SK-N-SH (cell line): Measurements from ENCODE around the gene NR1H2. TPM values are rescaled to one million over a fixed set of nuclear protein-coding genes. Genes with fewer than 3 reads are reported as not detected.

ENCODE experiments used
- CTCF ChIA-PET: fragments of 300-600, 350-600 bp; formaldehyde crosslinking; extraction: SDS; loops from one replicate; lab custom pipeline; 2021; lab: Yijun Ruan, JAX
- POLR2A ChIA-PET: fragments of 350-600 bp; sonication (Branson Sonifier 250); formaldehyde crosslinking; extraction: SDS; loops from one replicate; lab custom pipeline; 2020; ENCODE audit warnings: antibody characterized with exemption, inconsistent platforms; lab: Yijun Ruan, JAX
- DNase-seq: peaks from one replicate; pipeline ENCODE4 v3.0.0; 2012
- H2AFZ ChIP-seq: fragments of 200-600 bp; sonication (generic); 2 replicates; pipeline ENCODE4 v1.8.1; 2016; ENCODE audit warnings: antibody characterized with exemption, mild to moderate bottlenecking, low read depth
- H3F3A ChIP-seq: fragments of 200-600 bp; sonication (generic); replicated peaks from 2 replicates; pipeline ENCODE3; 2016; ENCODE audit warnings: antibody characterized with exemption, mild to moderate bottlenecking; ENCODE audit not compliant: insufficient read depth
- H3K27ac ChIP-seq, 2 experiments: fragments of 200-500 bp in 1 of 2; fragments of 200-600 bp in 1 of 2; sonication (Bioruptor generic) in 1 of 2; sonication (generic), shearing (Covaris generic) in 1 of 2; 2 replicates each; pipeline versions ENCODE4 v1.5.1 to v1.6.1; 2014 to 2016; ENCODE audit warnings: low read depth in 2 of 2, inconsistent platforms in 1 of 2, low read length in 1 of 2, mild to moderate bottlenecking in 1 of 2, mixed read lengths in 1 of 2
- H3K27me3 ChIP-seq: fragments of 200-600 bp; sonication (generic), shearing (Covaris generic); 2 replicates; pipeline ENCODE4 v1.6.1; 2016; ENCODE audit warnings: mixed run types; ENCODE audit not compliant: insufficient read depth
- H3K36me3 ChIP-seq, 2 experiments: fragments of 200-500 bp in 1 of 2; fragments of 200-600 bp in 1 of 2; sonication (Bioruptor generic) in 1 of 2; sonication (generic) in 1 of 2; replicated peaks in 1 of 2; 2 replicates each; pipeline versions ENCODE3 to v1.5.1; 2014 to 2016; ENCODE audit warnings: low read length in 1 of 2, mild to moderate bottlenecking in 1 of 2; ENCODE audit not compliant: insufficient read depth in 2 of 2, control insufficient read depth in 1 of 2
- H3K4me1 ChIP-seq, 2 experiments: fragments of 200-500 bp in 1 of 2; fragments of 200-600 bp in 1 of 2; sonication (Bioruptor generic) in 1 of 2; sonication (generic), shearing (Covaris generic) in 1 of 2; 2 replicates each; pipeline versions ENCODE4 v1.5.1 to v1.6.1; 2014 to 2016; ENCODE audit warnings: low read depth in 1 of 2, low read length in 1 of 2, mixed run types in 1 of 2; ENCODE audit not compliant: insufficient read depth in 2 of 2, control insufficient read depth in 1 of 2
- H3K4me2 ChIP-seq: fragments of 200-600 bp; sonication (generic), shearing (Covaris generic); 2 replicates; pipeline ENCODE4 v1.6.1; 2017; ENCODE audit warnings: mixed run types
- H3K4me3 ChIP-seq, 2 experiments: fragments of 200-500 bp in 1 of 2; fragments of 200-600 bp in 1 of 2; sonication (Bioruptor generic) in 1 of 2; sonication (generic), shearing (Covaris generic) in 1 of 2; 2 replicates each; pipeline versions ENCODE4 v1.5.1 to v1.8.1; 2014 to 2016; ENCODE audit warnings: low read depth in 2 of 2, inconsistent platforms in 1 of 2, low read length in 1 of 2, mild to moderate bottlenecking in 1 of 2, mixed read lengths in 1 of 2, moderate library complexity in 1 of 2
- H3K79me2 ChIP-seq: fragments of 200-600 bp; sonication (generic); 2 replicates; pipeline ENCODE4 v1.8.1; 2017; ENCODE audit warnings: mild to moderate bottlenecking; ENCODE audit not compliant: insufficient read depth
- H3K9ac ChIP-seq: fragments of 200-600 bp; sonication (generic); 2 replicates; pipeline ENCODE4 v1.6.1; 2017; ENCODE audit warnings: mixed run types
- H3K9me2 ChIP-seq: fragments of 200-600 bp; sonication (generic); 2 replicates; pipeline ENCODE4 v1.6.1; 2017; ENCODE audit warnings: mixed run types
- H3K9me3 ChIP-seq: fragments of 200-600 bp; sonication (generic); 2 replicates; pipeline ENCODE4 v1.6.1; 2017; ENCODE audit warnings: mixed run types, mild to moderate bottlenecking, moderate library complexity
- H4K20me1 ChIP-seq: fragments of 200-600 bp; sonication (generic); 2 replicates; pipeline ENCODE4 v1.6.1; 2017; ENCODE audit warnings: mild to moderate bottlenecking, mixed run types; ENCODE audit not compliant: insufficient read depth
- CHD2 ChIP-seq: fragments of 150-350 bp; IDR thresholded peaks from 2 replicates; pipeline ENCODE4 v1.6.1; 2018; ENCODE audit warnings: low read length; ENCODE audit not compliant: partially characterized antibody
- CTCF ChIP-seq: fragments of 200-600 bp; sonication (generic); IDR thresholded peaks from 2 replicates; pipeline ENCODE4 v1.6.1; 2017; ENCODE audit warnings: antibody characterized with exemption, mild to moderate bottlenecking, moderate library complexity
- FOXJ3 ChIP-seq: sonication (generic); formaldehyde crosslinking; IDR thresholded peaks from 2 replicates; pipeline ENCODE4 v1.5.1; 2020; ENCODE audit warnings: mild to moderate bottlenecking, missing genetic modification reagents
- FOXM1 ChIP-seq: IDR thresholded peaks from 2 replicates; pipeline ENCODE4 v1.4.0; 2012; ENCODE audit warnings: low read depth, mild to moderate bottlenecking
- IRF3 ChIP-seq: fragments of 150-350 bp; IDR thresholded peaks from 2 replicates; pipeline ENCODE4 v1.6.1; 2016; ENCODE audit warnings: mild to moderate bottlenecking, low read depth, low read length
- JUND ChIP-seq: IDR thresholded peaks from 2 replicates; pipeline ENCODE4 v1.4.0; 2012
- MEF2A ChIP-seq: IDR thresholded peaks from 2 replicates; pipeline ENCODE4 v1.4.0; 2012; ENCODE audit warnings: low read depth, borderline replicate concordance
- NRF1 ChIP-seq: IDR thresholded peaks from 2 replicates; pipeline ENCODE4 v1.6.1; 2012; ENCODE audit warnings: low read depth, mild to moderate bottlenecking, low read length
- RAD21 ChIP-seq: IDR thresholded peaks from 2 replicates; pipeline ENCODE4 v1.6.1; 2012; ENCODE audit warnings: mild to moderate bottlenecking, low read length
- REST ChIP-seq: IDR thresholded peaks from 2 replicates; pipeline ENCODE4 v1.6.1; 2012; ENCODE audit warnings: mild to moderate bottlenecking, low read depth, low read length, moderate library complexity
- RFX5 ChIP-seq: IDR thresholded peaks from 2 replicates; pipeline ENCODE4 v1.6.1; 2012; ENCODE audit warnings: mild to moderate bottlenecking, improper control_type of control experiment, low read length
- RXRA ChIP-seq: IDR thresholded peaks from 2 replicates; pipeline ENCODE4 v1.4.0; 2012; ENCODE audit warnings: low read depth, mild to moderate bottlenecking, borderline replicate concordance
- SIN3A ChIP-seq: IDR thresholded peaks from 2 replicates; pipeline ENCODE4 v1.6.1; 2012; ENCODE audit warnings: low read depth, mild to moderate bottlenecking, low read length, moderate library complexity, borderline replicate concordance
- TAF1 ChIP-seq: IDR thresholded peaks from 2 replicates; pipeline ENCODE4 v1.6.1; 2012; ENCODE audit warnings: low read depth, mild to moderate bottlenecking, low read length, moderate library complexity, borderline replicate concordance
- TEAD4 ChIP-seq: IDR thresholded peaks from 2 replicates; pipeline ENCODE4 v1.4.0; 2012; ENCODE audit warnings: mild to moderate bottlenecking, borderline replicate concordance; ENCODE audit not compliant: insufficient read depth
- USF1 ChIP-seq: IDR thresholded peaks from 2 replicates; pipeline ENCODE4 v1.4.0; 2012; ENCODE audit warnings: low read depth, borderline replicate concordance
- YY1 ChIP-seq: IDR thresholded peaks from 2 replicates; pipeline ENCODE4 v1.4.0; 2012; ENCODE audit warnings: low read depth, mild to moderate bottlenecking
- WGBS: methylation state at CpG from one replicate; pipeline ENCODE4 v1.1.6; 2017; ENCODE audit warnings: low lambda C conversion rate; 5-methylcytosine and 5-hydroxymethylcytosine counted together
- polyA plus RNA-seq, 3 experiments: library from polyadenylated mRNA; depleted of rRNA; stranded (reverse); fragments of >200 nt; gene quantifications; 2 replicates each; pipeline ENCODE4 v1.2.3, GENCODE V29; 2012

The NR1H2 gene
- polyA plus RNA-seq, 1 of the 3 experiments (the other 2 are of a cell fraction) = 108 TPM

GRCh38 chr19:50410109-50410508, 33.9 kb downstream of the NR1H2 start:
- Histone ChIP-seq H3K9me2 (no peaks in the 10 kb centered on the region), H3K27me3 (no peaks in the 10 kb centered on the region), H3K79me2 (no peaks in the 10 kb centered on the region), H2AFZ (no peak overlapping the region), H3K4me2 (no peak overlapping the region), H3K9me3 (no peaks in the 10 kb centered on the region), H3K36me3 (no peaks in the 10 kb centered on the region), H3F3A (no peaks in the 10 kb centered on the region), H3K27ac (no peak overlapping the region), H3K9ac (no peak overlapping the region), H3K4me3 (no peak overlapping the region), H4K20me1 (no peaks in the 10 kb centered on the region), H3K4me1 (no peaks in the 10 kb centered on the region; a peak in 1 of 4 replicates)
- TF ChIP-seq MEF2A = no peak
- no peak for TF ChIP-seq TAF1
- no peak for TF ChIP-seq RFX5
- TF ChIP-seq USF1 = no peak
- TF ChIP-seq NRF1 = no peak
- WGBS = 85% methylated on average over 9 of the region's 10 CpGs
- ChIA-PET CTCF (interaction anchor here (0.6 to 2.7 kb wide), 2 partner anchors 41 to 146 kb away, joined by 3 to 9 read pairs; no protein-coding TSS in a partner anchor), POLR2A (no interaction called here)
- DNase-seq = no peak

GRCh38 chr19:50412419-50412818, 36.2 kb downstream of the NR1H2 start:
- 93% methylated on average over 2 of the region's 2 CpGs for WGBS
- Histone ChIP-seq H3K4me2 (no peak overlapping the region), H4K20me1 (no peaks in the 10 kb centered on the region), H2AFZ (no peak overlapping the region), H3K9ac (no peak overlapping the region), H3K9me3 (no peaks in the 10 kb centered on the region), H3K27ac (no peak overlapping the region), H3K79me2 (no peaks in the 10 kb centered on the region), H3F3A (no peaks in the 10 kb centered on the region), H3K36me3 (no peaks in the 10 kb centered on the region), H3K4me1 (no peaks in the 10 kb centered on the region; a peak in 1 of 4 replicates), H3K9me2 (no peaks in the 10 kb centered on the region), H3K27me3 (no peaks in the 10 kb centered on the region), H3K4me3 (no peak overlapping the region)
- ChIA-PET POLR2A (no interaction called here), CTCF (interaction anchor here (0.9 to 1.2 kb wide), 2 partner anchors 10 to 43 kb away, joined by 3 to 4 read pairs; no protein-coding TSS in a partner anchor)
- no peak for TF ChIP-seq SIN3A
- TF ChIP-seq RFX5 = no peak
- TF ChIP-seq REST = no peak
- TF ChIP-seq YY1 = no peak
- no peak for TF ChIP-seq CHD2
- no peak for TF ChIP-seq NRF1
- no peak for TF ChIP-seq FOXJ3 (CRISPR knock-in tag)
- no peak for TF ChIP-seq TEAD4
- TF ChIP-seq RXRA = no peak
- TF ChIP-seq CTCF = no peak
- TF ChIP-seq TAF1 = no peak
- TF ChIP-seq IRF3 = no peak
- no peak for TF ChIP-seq FOXM1
- TF ChIP-seq RAD21 = no peak
- no peak for TF ChIP-seq JUND
- DNase-seq = no peak
